HG03175 (cell line): Measurements from ENCODE around the gene CISH.

Experiments
- ATAC-seq: cut with Tn5 transposase; IDR thresholded peaks from one replicate; pipeline ENCODE4 v1.9.1; 2021; ENCODE audit warnings: mild to moderate bottlenecking, moderate library complexity; ENCODE audit not compliant: unreplicated experiment

Gene CISH

DNA sequence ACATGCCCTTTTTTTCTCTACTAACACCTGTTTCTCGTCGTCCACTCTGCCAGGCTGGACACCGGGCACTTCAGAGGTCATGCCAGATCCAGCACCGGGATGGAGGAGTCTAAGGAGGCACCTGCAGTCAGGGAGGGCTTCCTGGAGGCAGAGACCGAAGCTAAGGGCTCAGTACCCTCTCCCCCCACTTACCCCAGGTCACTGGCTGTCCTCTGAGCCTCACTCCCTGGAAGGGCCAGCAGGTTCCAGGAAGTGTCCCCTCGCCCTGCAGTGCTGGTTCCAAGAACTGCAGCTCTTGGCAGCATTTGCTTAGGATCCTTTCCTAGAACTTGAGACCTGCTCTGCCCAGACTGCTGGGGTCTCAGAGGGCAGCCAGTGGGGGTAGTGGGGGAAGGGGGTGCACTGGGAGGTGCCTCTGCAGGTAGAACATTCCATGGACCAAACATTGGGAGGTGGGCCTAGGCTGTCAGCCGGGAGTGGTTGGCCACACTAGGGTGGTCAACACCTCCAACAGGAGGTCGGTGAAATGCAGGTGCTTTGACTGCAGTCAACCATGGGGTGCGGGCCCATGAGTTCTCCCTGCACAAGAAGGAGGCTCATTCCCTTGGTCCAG is 11.3 kb downstream of the CISH start:
- ATAC-seq: no peak

GRCh38 chr3:50599716-50600118 is 11.9 kb downstream of the CISH start:
- ATAC-seq: no peak

GRCh38 chr3:50599115-50599715 is 12.4 kb downstream of the CISH start:
- ATAC-seq: no peak

DNA sequence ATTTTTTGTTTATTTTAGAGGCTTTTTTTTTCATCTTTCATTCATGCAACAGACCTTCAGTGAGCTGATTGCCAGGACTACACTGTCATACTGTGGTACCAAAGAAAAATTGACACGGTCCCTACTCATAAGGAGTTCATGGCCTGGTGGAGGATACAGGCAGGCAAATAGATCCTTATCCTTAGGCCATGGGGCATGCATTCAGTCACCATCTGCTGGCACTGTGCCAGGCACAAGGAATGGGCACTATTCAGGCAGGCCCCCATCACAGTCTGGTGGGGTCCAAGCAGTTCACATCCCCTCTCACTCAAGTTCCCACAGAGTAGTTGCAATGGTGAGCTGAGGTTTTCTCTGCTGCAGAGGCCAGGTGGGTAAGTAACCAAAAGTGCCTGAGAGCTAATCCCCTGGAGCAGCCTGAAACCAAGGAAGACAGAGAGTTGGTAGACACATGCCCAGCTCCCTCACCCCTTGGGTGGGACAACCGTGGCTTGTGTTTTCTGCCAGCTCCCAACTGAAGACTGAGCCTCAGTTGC is 17.3 kb downstream of the CISH start:
- no peak for ATAC-seq

GRCh38 chr3:50592568-50592967 is 19.0 kb downstream of the CISH start:
- ATAC-seq: no peak

DNA sequence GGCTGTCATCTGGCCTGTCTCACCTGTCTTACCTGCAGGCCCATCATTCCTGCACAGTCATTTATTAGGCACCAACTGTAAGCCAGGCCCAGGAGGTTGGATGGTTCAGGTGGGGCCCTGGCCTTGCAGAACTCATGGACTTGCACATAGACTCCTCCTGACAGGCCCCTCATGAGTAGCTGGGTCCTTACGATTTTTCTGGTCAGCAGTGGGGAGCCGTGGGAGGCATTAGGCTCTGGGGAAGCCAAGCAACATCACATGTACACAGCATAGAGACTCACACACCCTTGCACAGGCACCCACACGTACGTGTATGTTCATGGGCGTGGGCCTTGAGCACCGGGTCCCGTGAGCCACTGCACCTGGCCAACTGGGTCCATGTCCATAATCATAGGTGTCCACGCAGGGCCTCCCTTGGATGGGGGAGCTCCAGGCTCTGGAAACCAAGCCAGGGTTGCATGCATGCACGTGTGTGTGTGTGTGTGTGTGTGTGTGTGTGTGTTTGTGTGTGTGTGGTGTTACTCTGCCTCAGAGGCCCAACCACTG is 20.3 kb downstream of the CISH start:
- no peak for ATAC-seq

GRCh38 chr3:50588759-50589433 is 22.7 kb downstream of the CISH start:
- ATAC-seq: no peak

DNA sequence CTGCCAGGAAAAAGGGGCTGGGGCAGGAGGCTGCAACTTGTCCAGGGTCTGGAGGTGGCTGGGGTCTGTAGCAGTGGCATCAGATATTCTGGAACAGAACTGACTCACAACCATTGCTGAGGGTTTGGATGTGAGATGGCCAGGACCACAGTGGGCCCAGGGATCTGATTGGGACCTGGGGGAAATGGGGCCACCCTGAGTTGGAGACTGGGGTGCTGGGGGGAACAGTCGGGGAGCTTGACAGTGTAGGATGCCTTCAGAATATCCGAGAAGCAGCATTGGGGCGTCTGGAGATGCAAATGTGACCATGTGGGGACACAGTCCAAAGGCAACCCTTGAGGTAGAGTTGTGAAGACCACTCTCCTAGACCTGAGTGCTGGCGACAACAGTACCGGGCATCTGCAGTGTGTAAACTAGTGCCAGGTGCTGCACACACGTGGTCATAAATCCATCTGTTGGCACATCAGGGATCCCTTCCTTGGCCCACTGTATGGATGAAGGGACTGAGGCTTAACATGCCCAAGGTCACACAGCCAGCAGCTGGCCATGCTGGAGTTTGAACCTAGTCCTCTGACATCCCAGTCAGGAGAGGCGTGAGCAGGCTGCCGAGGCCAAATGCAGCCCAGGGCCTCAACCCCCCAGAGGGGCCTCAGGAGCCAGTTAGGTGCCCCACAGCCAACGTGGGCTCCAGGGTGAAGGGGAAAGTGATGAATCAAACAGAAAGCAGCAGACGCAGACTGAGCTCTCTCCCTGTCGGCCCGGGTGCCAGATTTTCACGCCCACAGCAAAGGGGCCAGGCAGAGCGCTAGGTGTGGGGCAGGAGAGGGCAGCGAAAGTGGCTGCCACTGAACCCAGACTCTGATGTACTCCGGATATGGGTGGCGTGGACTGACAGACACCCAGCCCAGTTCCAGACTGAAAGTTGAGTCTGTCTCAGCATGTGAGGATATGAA is 23.5 kb downstream of the CISH start:
- peak; percentile 37 for ATAC-seq

- ATAC-seq: no peak
These were observed 24.2 kb downstream of the CISH start for GRCh38 chr3:50587373-50587772.

DNA sequence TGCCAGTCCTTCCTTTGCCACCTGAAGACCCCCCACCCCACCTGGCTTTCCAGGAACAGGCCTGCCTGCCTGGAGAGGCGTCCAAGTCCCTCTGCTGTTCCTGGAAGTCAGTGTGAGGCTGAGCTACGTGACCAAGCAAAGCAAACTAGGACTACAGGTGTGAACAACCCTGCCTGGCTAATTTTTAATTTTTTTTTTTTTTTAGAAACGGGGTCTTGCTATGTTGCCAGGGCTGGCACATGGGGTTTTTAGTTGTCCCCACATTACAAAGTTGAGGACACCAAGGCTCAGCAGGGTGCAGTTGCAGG is 24.9 kb downstream of the CISH start:
- ATAC-seq: no peak

- no peak for ATAC-seq
These were observed 25.4 kb downstream of the CISH start for GRCh38 chr3:50585919-50586762.

DNA sequence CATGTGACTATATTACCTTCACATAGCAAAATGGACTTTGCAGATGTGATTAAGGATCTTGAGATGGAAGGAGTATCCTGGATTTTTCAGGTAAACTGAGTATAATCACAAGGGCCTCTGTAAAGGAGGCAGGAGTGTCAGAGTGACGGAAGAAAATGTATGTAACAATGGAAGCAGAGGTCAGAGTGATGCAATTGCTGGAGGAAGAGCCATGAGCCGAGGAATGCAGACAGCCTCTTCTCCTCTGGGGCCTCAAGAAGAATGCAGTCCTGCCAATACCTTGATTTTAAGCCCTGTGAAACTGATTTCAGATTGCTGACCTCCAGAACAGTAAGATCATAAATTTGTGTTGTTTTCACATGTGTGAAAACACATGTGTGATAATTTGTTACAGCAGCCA is 27.2 kb downstream of the CISH start:
- ATAC-seq: no peak

DNA sequence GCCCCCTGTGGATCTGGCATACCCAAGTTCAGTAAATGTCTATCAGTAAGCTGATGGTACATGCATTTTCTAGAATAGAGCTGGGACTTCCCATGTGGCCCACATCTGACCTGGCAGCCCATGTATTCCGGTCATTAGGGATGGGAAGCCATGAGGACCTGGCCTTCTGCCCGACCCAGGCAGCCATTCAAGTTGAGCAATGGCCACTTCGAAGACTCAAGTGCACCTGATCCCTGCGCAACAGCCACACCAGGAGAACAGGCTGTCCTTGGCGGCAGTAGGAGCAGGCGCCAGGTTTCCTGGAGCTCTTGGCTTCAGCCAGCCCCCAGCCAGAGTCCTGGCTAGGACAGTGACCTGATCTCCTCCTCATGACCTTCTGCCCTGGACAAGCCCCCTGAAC is 27.7 kb downstream of the CISH start:
- no peak for ATAC-seq

DNA sequence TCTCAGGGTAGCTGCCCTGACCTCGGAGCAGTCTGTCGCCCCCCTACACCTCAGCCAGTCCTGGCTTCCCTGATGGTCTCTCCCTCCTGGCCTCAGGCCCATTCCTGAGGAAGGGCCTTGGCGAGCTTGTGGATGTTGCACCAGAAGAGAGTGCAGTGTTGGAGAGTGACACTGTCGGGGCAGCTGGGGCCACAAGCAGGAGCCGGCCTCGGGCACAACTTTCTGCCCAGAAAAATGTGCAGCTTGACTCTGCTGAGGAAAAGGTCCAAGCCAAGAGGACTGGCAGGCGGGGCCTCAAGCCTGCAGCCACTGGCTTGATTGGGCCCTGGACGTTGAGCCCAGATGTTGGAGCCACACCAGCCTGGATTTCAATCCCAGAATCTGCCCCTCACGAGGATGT is 29.5 kb downstream of the CISH start:
- ATAC-seq: no peak

- ATAC-seq: no peak
These were observed 30.1 kb downstream of the CISH start for GRCh38 chr3:50581459-50581842.

GRCh38 chr3:50580683-50581458 is 30.7 kb downstream of the CISH start:
- no peak for ATAC-seq

GRCh38 chr3:50577348-50577747 is 34.2 kb downstream of the CISH start:
- no peak for ATAC-seq

- no peak for ATAC-seq
These were observed 36.2 kb downstream of the CISH start for GRCh38 chr3:50575372-50575771.

DNA sequence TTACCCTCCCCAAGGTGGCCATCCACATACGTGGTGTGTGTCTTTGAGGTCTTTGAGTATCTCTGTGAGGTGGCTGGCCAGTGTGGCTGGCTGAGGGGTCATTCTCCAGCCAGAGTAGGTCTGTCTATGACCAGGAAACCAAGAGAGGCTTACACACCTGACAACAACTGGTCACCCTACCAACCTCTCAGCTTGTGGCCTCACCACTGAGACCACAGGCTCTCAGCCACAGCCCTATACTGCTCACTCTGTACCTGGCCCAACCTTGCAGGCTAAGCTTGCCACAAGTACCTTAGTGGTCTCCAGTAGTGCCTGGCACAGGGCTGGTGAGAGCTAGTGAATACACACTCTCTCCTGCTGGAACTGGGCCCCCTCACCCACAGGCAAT is 37.1 kb downstream of the CISH start:
- no peak for ATAC-seq
